ENCODE measurements around the gene HLA-DRA.

GRCh38 chr6:32459781-32460424, 20.2 kb downstream of the HLA-DRA start:
- TF ChIP-seq CTCF (IDR thresholded peaks at IDR 0.05; ENCODE audit: extremely low read depth in 1 of 2, insufficient read depth in 1 of 2, low read depth in 1 of 2, low read length in 2 of 2) (no peak), EZH2 (IDR thresholded peaks at IDR 0.05; ENCODE audit: borderline replicate concordance, low read depth, low read length, severe bottlenecking) (peak; percentile 41), POLR2AphosphoS5 (IDR thresholded peaks at IDR 0.05; ENCODE audit: insufficient read depth, low read depth, low read length) (no peak), POLR2A (IDR thresholded peaks at IDR 0.05; ENCODE audit: low read depth, low read length) (no peak), MYC (IDR thresholded peaks at IDR 0.05; ENCODE audit: low read depth, low read length) (no peak), MAX (IDR thresholded peaks at IDR 0.05; ENCODE audit: insufficient read depth, insufficient read length) (no peak), JUN (IDR thresholded peaks at IDR 0.05; ENCODE audit: borderline replicate concordance, insufficient read depth, insufficient read length, low read depth) (no peak)

All from endothelial cell of umbilical vein (primary cell).